HG03060 (cell line): Measurements from ENCODE around the gene WDR5.
"Not testable (repeated sequence)": the region's sequence is repeated elsewhere in the genome, so short reads cannot be mapped to it uniquely, and the experiment has no call there.

Experiments used
- ATAC-seq: cut with Tn5 transposase; IDR thresholded peaks from one replicate; pipeline ENCODE4 v1.9.1; 2021; ENCODE audit warnings: low read depth, moderate number of reproducible peaks; ENCODE audit not compliant: unreplicated experiment

The WDR5 gene

GRCh38 chr9:134135343-134136117, at the start of gene WDR5:
Gene WDR5 (plus strand): TSS chr9:134136082. CDS start chr9:134139878, 3,796 bp downstream.
- no peak for ATAC-seq

GRCh38 chr9:134088063-134088725, 47.7 kb upstream of the WDR5 start:
- no peak for ATAC-seq

GRCh38 chr9:134089972-134090371, 45.9 kb upstream of the WDR5 start:
- ATAC-seq: no peak

- no peak for ATAC-seq
These were observed 36.6 kb upstream of the WDR5 start for GRCh38 chr9:134099123-134099761.

- ATAC-seq: no peak
These were observed 35.8 kb upstream of the WDR5 start for GRCh38 chr9:134100040-134100439.

- ATAC-seq: not testable (repeated sequence)
These were observed 34.7 kb upstream of the WDR5 start for GRCh38 chr9:134101133-134101532.

- no peak for ATAC-seq
These were observed 34.2 kb upstream of the WDR5 start for GRCh38 chr9:134101623-134102149.

- no peak for ATAC-seq
These were observed 32.4 kb upstream of the WDR5 start for GRCh38 chr9:134103391-134103998.

GRCh38 chr9:134111064-134111463, 24.8 kb upstream of the WDR5 start:
- no peak for ATAC-seq

- no peak for ATAC-seq
These were observed 23.3 kb upstream of the WDR5 start for GRCh38 chr9:134112561-134112960.

- not testable (repeated sequence) for ATAC-seq
These were observed 16.9 kb upstream of the WDR5 start for GRCh38 chr9:134118972-134119371.

- ATAC-seq: no peak
These were observed 12.1 kb upstream of the WDR5 start for GRCh38 chr9:134123764-134124128.

- ATAC-seq: no peak
These were observed 10.3 kb upstream of the WDR5 start for GRCh38 chr9:134125413-134126095.

GRCh38 chr9:134126373-134126772, 9.5 kb upstream of the WDR5 start:
- no peak for ATAC-seq

- no peak for ATAC-seq
These were observed 8.8 kb upstream of the WDR5 start for GRCh38 chr9:134127065-134127580.

GRCh38 chr9:134127616-134128015, 8.3 kb upstream of the WDR5 start:
- ATAC-seq: no peak

- ATAC-seq: no peak
These were observed 6.9 kb upstream of the WDR5 start for GRCh38 chr9:134128727-134129679.

- ATAC-seq: no peak
These were observed 5.1 kb upstream of the WDR5 start for GRCh38 chr9:134130503-134131375.
